Keratinocyte (primary cell): ENCODE results near the gene RGS6. TPM values are rescaled to one million over a fixed set of nuclear protein-coding genes. Genes with fewer than 3 reads are reported as not detected.

Experiments
- DNase-seq: peaks from one replicate; pipeline ENCODE4 v3.0.0-alpha.2; 2011; ENCODE audit warnings: low read depth, missing footprints, low spot score
- FAIRE-seq: peaks from 2 replicates; lab custom pipeline; 2011; peaks lifted over from hg19 to GRCh38; lab: Jason Lieb, UNC
- H2AFZ ChIP-seq: 2 replicates; pipeline ENCODE4 v1.6.0; 2012; ENCODE audit warnings: low read length, control low read depth, inconsistent platforms; ENCODE audit not compliant: control insufficient read depth
- H3K27ac ChIP-seq: 2 replicates; pipeline ENCODE4 v1.5.1; 2011; ENCODE audit warnings: low read length; ENCODE audit not compliant: control insufficient read depth, insufficient read depth
- H3K27me3 ChIP-seq: 3 replicates; pipeline ENCODE4 v1.6.0; 2011; ENCODE audit warnings: low read length; ENCODE audit not compliant: control insufficient read depth, insufficient read depth; ENCODE audit errors: extremely low read depth
- H3K36me3 ChIP-seq, 2 experiments: 2 replicates in 1 of 2; 3 replicates in 1 of 2; pipeline ENCODE4 v1.5.1; 2011; ENCODE audit warnings: low read length in 2 of 2, mild to moderate bottlenecking in 1 of 2; ENCODE audit not compliant: control insufficient read depth in 2 of 2, insufficient read depth in 2 of 2; ENCODE audit errors: extremely low read depth in 1 of 2
- H3K4me1 ChIP-seq: 3 replicates; pipeline ENCODE4 v1.5.1; 2011; ENCODE audit warnings: low read length; ENCODE audit not compliant: control insufficient read depth, insufficient read depth; ENCODE audit errors: extremely low read depth
- H3K4me2 ChIP-seq: 3 replicates; pipeline ENCODE4 v1.6.0; 2011; ENCODE audit warnings: low read depth, low read length; ENCODE audit not compliant: control insufficient read depth, insufficient read depth; ENCODE audit errors: extremely low read depth
- H3K4me3 ChIP-seq, 3 experiments: fragments of 200-600 bp in 1 of 3; sonication (generic) in 1 of 3; 2 replicates in 2 of 3; 3 replicates in 1 of 3; pipeline ENCODE4 v1.5.1; 2011 to 2016; ENCODE audit warnings: low read length in 3 of 3, mild to moderate bottlenecking in 3 of 3, control low read depth in 2 of 3, inconsistent platforms in 1 of 3, low read depth in 1 of 3, mixed read lengths in 1 of 3, mixed run types in 1 of 3, moderate library complexity in 1 of 3; ENCODE audit not compliant: control insufficient read depth in 2 of 3, insufficient read depth in 2 of 3; ENCODE audit errors: extremely low read depth in 1 of 3
- H3K79me2 ChIP-seq: 2 replicates; pipeline ENCODE4 v1.6.0; 2012; ENCODE audit warnings: low read length; ENCODE audit not compliant: control insufficient read depth, insufficient read depth
- H3K9ac ChIP-seq: 3 replicates; pipeline ENCODE4 v1.6.0; 2011; ENCODE audit warnings: low read length; ENCODE audit not compliant: control insufficient read depth, insufficient read depth; ENCODE audit errors: extremely low read depth
- H3K9me1 ChIP-seq: 3 replicates; pipeline ENCODE4 v1.6.0; 2011; ENCODE audit warnings: low read length; ENCODE audit not compliant: control insufficient read depth, insufficient read depth; ENCODE audit errors: extremely low read depth
- H3K9me3 ChIP-seq: 2 replicates; pipeline ENCODE4 v1.5.1; 2012; ENCODE audit warnings: low read depth, low read length; ENCODE audit not compliant: control insufficient read depth
- H4K20me1 ChIP-seq: 3 replicates; pipeline ENCODE4 v1.6.0; 2011; ENCODE audit warnings: low read length; ENCODE audit not compliant: control insufficient read depth, insufficient read depth; ENCODE audit errors: extremely low read depth
- CTCF ChIP-seq, 3 experiments: IDR thresholded peaks in 1 of 3; conservative IDR thresholded peaks in 1 of 3; optimal IDR thresholded peaks in 1 of 3; 2 replicates in 2 of 3; 3 replicates in 1 of 3; pipeline versions ENCODE3 to v1.5.1; 2011; ENCODE audit warnings: low read length in 3 of 3, mild to moderate bottlenecking in 3 of 3, moderate library complexity in 2 of 3, control low read depth in 1 of 3, inconsistent platforms in 1 of 3; ENCODE audit not compliant: insufficient read depth in 2 of 3; ENCODE audit errors: extremely low read depth in 1 of 3
- EZH2 ChIP-seq: IDR thresholded peaks from one replicate; pipeline ENCODE4 v1.6.1; 2012; ENCODE audit warnings: inconsistent platforms, mild to moderate bottlenecking, low read length, moderate library complexity
- dilution Hi-C: fragments of 300-500 bp; cut with MboI; formaldehyde crosslinking; loops from one replicate; pipeline ENCODE4 v1.7.0; 2020; ENCODE audit warnings: low sequenced_read_pairs; ENCODE audit not compliant: extremely low pct_ligation_motif_present
- polyA plus RNA-seq, 5 experiments: library from polyadenylated mRNA; depleted of rRNA in 3 of 5; stranded (reverse) in 3 of 5; stranded (forward) in 1 of 5; unstranded in 1 of 5; fragments of >200 nt; gene quantifications; 1 replicate in 1 of 5; 2 replicates in 3 of 5; 3 replicates in 1 of 5; pipeline versions ENCODE4 v1.2.1 to v1.2.3, GENCODE V29; 2011 to 2012; ENCODE audit warnings: missing spikeins in 2 of 5, low read depth in 1 of 5, low replicate concordance in 1 of 5

RGS6 gene
- polyA plus RNA-seq, 1 donor (not counting 4 experiments of a cell fraction or from before 2014, with no cell fraction given): not detected

- no peak overlapping the region for H3K4me3 ChIP-seq
- FAIRE-seq: no peak
- TF ChIP-seq EZH2: no peak
- TF ChIP-seq CTCF (optimal IDR thresholded peaks at IDR 0.05 in 1 of 3, IDR thresholded peaks at IDR 0.05 in 1 of 3, conservative IDR thresholded peaks at IDR 0.05 in 1 of 3; ENCODE audit: extremely low read depth in 1 of 3, insufficient read depth in 2 of 3, low read length in 3 of 3): no peak
- H3K9me3 ChIP-seq: no peaks in the 10 kb centered on the region
- no peak overlapping the region for H3K4me2 ChIP-seq
- DNase-seq: no peak
- no peak overlapping the region for H2AFZ ChIP-seq
- H3K79me2 ChIP-seq: no peaks in the 10 kb centered on the region
- H3K27me3 ChIP-seq: no peaks in the 10 kb centered on the region
- H3K9ac ChIP-seq: no peak overlapping the region
- no peaks in the 10 kb centered on the region for H3K4me1 ChIP-seq
- dilution Hi-C loops: no loop called here
- no peaks in the 10 kb centered on the region for H3K36me3 ChIP-seq
- no peak overlapping the region for H3K27ac ChIP-seq
- no peaks in the 10 kb centered on the region for H3K9me1 ChIP-seq
- H4K20me1 ChIP-seq: no peaks in the 10 kb centered on the region
These were observed 529.8 kb downstream of the RGS6 start for GRCh38 chr14:72462056-72462455.

GRCh38 chr14:72463291-72463866 lies 531.1 kb downstream of the RGS6 start:
- H3K9me1 ChIP-seq: no peaks in the 10 kb centered on the region
- no peak overlapping the region for H2AFZ ChIP-seq
- H3K36me3 ChIP-seq: no peaks in the 10 kb centered on the region
- no peaks in the 10 kb centered on the region for H4K20me1 ChIP-seq
- H3K4me1 ChIP-seq: no peaks in the 10 kb centered on the region
- H3K27me3 ChIP-seq: no peaks in the 10 kb centered on the region
- TF ChIP-seq CTCF (optimal IDR thresholded peaks at IDR 0.05 in 1 of 3, IDR thresholded peaks at IDR 0.05 in 1 of 3, conservative IDR thresholded peaks at IDR 0.05 in 1 of 3; ENCODE audit: extremely low read depth in 1 of 3, insufficient read depth in 2 of 3, low read length in 3 of 3): no peak
- no peak for TF ChIP-seq EZH2
- no peak overlapping the region for H3K9ac ChIP-seq
- dilution Hi-C loops: no loop called here
- H3K27ac ChIP-seq: no peak overlapping the region
- H3K4me3 ChIP-seq: no peak overlapping the region
- no peaks in the 10 kb centered on the region for H3K9me3 ChIP-seq
- no peak overlapping the region for H3K4me2 ChIP-seq
- H3K79me2 ChIP-seq: no peaks in the 10 kb centered on the region
- no peak for FAIRE-seq
- no peak for DNase-seq
